Neural progenitor cell (in vitro differentiated cells): ENCODE results near the gene DOCK4. TPM values are rescaled to one million over a fixed set of nuclear protein-coding genes. Genes with fewer than 3 reads are reported as not detected.

Experiments
- DNase-seq: peaks from one replicate; pipeline ENCODE4 v3.0.0-alpha.2; 2016; ENCODE audit warnings: low spot score
- H2AFZ ChIP-seq: fragments of 200-600 bp; sonication (generic); replicated peaks from 2 replicates; pipeline ENCODE4 v1.6.1; 2016; ENCODE audit warnings: antibody characterized with exemption
- H3F3A ChIP-seq: fragments of 200-600 bp; sonication (generic); 2 replicates; pipeline ENCODE4 v1.6.1; 2016; ENCODE audit warnings: antibody characterized with exemption, low read depth
- H3K27ac ChIP-seq: fragments of 200-600 bp; sonication (generic); 2 replicates; pipeline ENCODE4 v1.5.1; 2016; ENCODE audit warnings: mild to moderate bottlenecking
- H3K27me3 ChIP-seq: fragments of 200-600 bp; sonication (generic); 2 replicates; pipeline ENCODE4 v1.6.1; 2016; ENCODE audit warnings: mild to moderate bottlenecking, moderate library complexity
- H3K36me3 ChIP-seq: fragments of 200-600 bp; sonication (generic); 2 replicates; pipeline ENCODE4 v1.5.1; 2016
- H3K4me1 ChIP-seq: fragments of 200-600 bp; sonication (generic); 2 replicates; pipeline ENCODE4 v1.6.1; 2016; ENCODE audit warnings: mixed run types
- H3K4me2 ChIP-seq: fragments of 200-600 bp; sonication (generic); 2 replicates; pipeline ENCODE4 v1.6.1; 2016
- H3K4me3 ChIP-seq: fragments of 200-600 bp; sonication (generic); 2 replicates; pipeline ENCODE4 v1.5.1; 2016
- H3K79me2 ChIP-seq: fragments of 200-600 bp; sonication (generic); 2 replicates; pipeline ENCODE4 v1.6.1; 2016; ENCODE audit warnings: low read depth
- H3K9ac ChIP-seq: fragments of 200-600 bp; sonication (generic); 2 replicates; pipeline ENCODE4 v1.6.1; 2016
- H3K9me3 ChIP-seq: fragments of 200-600 bp; sonication (generic); 2 replicates; pipeline ENCODE4 v1.5.1; 2016; ENCODE audit warnings: low read depth
- H4K20me1 ChIP-seq: fragments of 200-600 bp; sonication (generic); 2 replicates; pipeline ENCODE4 v1.6.1; 2016; ENCODE audit warnings: low read depth
- H3K27ac Mint-ChIP-seq: 3 replicates; pipeline ENCODE4 v1.8.0; 2021; ENCODE audit warnings: mixed read lengths
- H3K27me3 Mint-ChIP-seq: 2 replicates; pipeline ENCODE4 v1.8.0; 2022; ENCODE audit warnings: low read depth, mild to moderate bottlenecking, inconsistent platforms, moderate library complexity, mixed read lengths; ENCODE audit not compliant: insufficient read depth
- H3K36me3 Mint-ChIP-seq: 3 replicates; pipeline ENCODE4 v1.8.0; 2021; ENCODE audit warnings: mixed read lengths
- H3K4me1 Mint-ChIP-seq: 3 replicates; pipeline ENCODE4 v1.8.0; 2021; ENCODE audit warnings: mixed read lengths
- H3K4me3 Mint-ChIP-seq: 3 replicates; pipeline ENCODE4 v1.8.0; 2021; ENCODE audit warnings: mild to moderate bottlenecking, moderate library complexity, mixed read lengths
- H3K9me3 Mint-ChIP-seq: 3 replicates; pipeline ENCODE4 v1.8.0; 2020; ENCODE audit warnings: mixed read lengths
- EZH2 ChIP-seq: fragments of 200-600 bp; sonication (generic); IDR thresholded peaks from 2 replicates; pipeline ENCODE4 v1.6.1; 2017; ENCODE audit warnings: antibody characterized with exemption, mild to moderate bottlenecking, moderate library complexity
- EZH2phosphoT487 ChIP-seq: fragments of 200-600 bp; sonication (generic); IDR thresholded peaks from 2 replicates; pipeline ENCODE4 v1.6.1; 2017; ENCODE audit warnings: antibody characterized with exemption
- total RNA-seq: library from RNA; depleted of rRNA; stranded (reverse); fragments of >200 nt; gene quantifications from 2 replicates; pipeline ENCODE4 v1.2.3, GENCODE V29; 2015; ENCODE audit warnings: low replicate concordance
- TF ChIP-seq, protein P1 (sequence below): fragments of 200-600 bp; sonication (generic); IDR thresholded peaks from 2 replicates; pipeline ENCODE4 v1.5.1; 2017; ENCODE audit warnings: antibody characterized with exemption, mild to moderate bottlenecking

Gene DOCK4
- total RNA-seq, 1 donor from 2014 or later: 11.4 TPM

DNA sequence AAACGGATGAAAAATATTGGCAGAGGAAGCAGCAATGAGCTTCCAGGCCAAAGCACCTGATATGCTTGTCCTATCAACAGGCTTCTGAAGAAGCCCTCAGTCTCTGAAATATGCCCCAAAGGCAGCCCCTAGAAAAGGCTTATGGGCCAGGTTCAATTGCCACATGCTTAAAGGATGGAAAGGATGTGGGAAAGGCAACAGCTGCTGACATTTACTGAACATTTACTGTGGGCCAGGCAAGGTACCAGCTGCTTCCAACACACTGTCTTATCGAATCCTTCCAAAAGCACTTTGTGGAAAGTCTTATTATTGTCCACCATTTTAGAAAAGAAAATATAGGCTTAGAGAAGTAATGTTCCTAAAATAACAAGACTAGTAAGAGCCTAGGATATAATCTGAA, 56.5 kb downstream of the DOCK4 start:
- no peaks in the 10 kb centered on the region for H3K9me3 Mint-ChIP-seq
- no peak overlapping the region for H3K4me3 ChIP-seq

DNA sequence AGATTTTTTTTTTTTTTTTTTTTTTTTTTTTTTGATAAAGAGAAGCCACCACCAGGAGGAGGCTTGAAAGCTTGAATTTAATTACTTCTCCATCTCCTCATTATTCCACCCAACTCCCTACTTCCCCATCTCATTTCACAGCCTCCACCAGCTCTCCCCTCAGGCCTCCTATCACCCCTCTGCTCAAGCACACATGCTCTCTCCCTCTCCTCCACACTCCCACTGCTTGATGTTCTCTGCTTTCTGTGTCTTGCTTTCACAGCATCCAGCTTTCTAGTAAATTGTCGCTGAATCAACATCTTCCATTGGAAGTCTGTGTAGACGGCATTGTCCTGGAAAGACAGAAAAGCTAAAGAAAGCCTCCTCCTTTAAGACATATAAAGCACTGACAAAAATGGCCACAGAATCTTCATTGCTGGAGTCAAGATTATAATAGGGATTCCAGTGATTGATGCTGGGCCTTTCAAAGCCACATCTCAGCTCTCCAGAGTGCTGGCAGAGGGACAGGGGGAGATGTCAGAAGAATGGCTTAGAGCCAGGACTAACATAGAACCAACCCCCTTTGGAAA, 58.3 kb downstream of the DOCK4 start:
- Histone ChIP-seq H3K79me2 (no peaks in the 10 kb centered on the region), H3K4me1 (peaks cover 5% of the 10 kb centered on the region), H3K36me3 (no peaks in the 10 kb centered on the region), H3K27me3 (no peaks in the 10 kb centered on the region), H3K4me2 (no peak overlapping the region), H3K4me3 (no peak overlapping the region), H3F3A (no peaks in the 10 kb centered on the region), H4K20me1 (no peaks in the 10 kb centered on the region), H3K9me3 (no peaks in the 10 kb centered on the region), H3K9ac (no peak overlapping the region), H3K27ac (no peak overlapping the region), H2AFZ (no peak overlapping the region)
- Mint-ChIP-seq H3K27ac (no peak overlapping the region), H3K36me3 (no peaks in the 10 kb centered on the region), H3K4me1 (peaks cover 29% of the 10 kb centered on the region), H3K9me3 (no peaks in the 10 kb centered on the region), H3K4me3 (no peak overlapping the region), H3K27me3 (no peaks in the 10 kb centered on the region)
- DNase-seq: no peak
- TF ChIP-seq, protein P1, sequence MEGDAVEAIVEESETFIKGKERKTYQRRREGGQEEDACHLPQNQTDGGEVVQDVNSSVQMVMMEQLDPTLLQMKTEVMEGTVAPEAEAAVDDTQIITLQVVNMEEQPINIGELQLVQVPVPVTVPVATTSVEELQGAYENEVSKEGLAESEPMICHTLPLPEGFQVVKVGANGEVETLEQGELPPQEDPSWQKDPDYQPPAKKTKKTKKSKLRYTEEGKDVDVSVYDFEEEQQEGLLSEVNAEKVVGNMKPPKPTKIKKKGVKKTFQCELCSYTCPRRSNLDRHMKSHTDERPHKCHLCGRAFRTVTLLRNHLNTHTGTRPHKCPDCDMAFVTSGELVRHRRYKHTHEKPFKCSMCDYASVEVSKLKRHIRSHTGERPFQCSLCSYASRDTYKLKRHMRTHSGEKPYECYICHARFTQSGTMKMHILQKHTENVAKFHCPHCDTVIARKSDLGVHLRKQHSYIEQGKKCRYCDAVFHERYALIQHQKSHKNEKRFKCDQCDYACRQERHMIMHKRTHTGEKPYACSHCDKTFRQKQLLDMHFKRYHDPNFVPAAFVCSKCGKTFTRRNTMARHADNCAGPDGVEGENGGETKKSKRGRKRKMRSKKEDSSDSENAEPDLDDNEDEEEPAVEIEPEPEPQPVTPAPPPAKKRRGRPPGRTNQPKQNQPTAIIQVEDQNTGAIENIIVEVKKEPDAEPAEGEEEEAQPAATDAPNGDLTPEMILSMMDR: no peak
- TF ChIP-seq EZH2phosphoT487 (no peak), EZH2 (no peak)

More for the DNA sequence above, 56.5 kb downstream of the DOCK4 start:
- Histone ChIP-seq H4K20me1 (no peaks in the 10 kb centered on the region), H3K4me2 (no peak overlapping the region), H3K4me1 (peaks cover 5% of the 10 kb centered on the region), H3K27me3 (no peaks in the 10 kb centered on the region), H3K9ac (no peak overlapping the region), H3K27ac (no peak overlapping the region), H3K79me2 (no peaks in the 10 kb centered on the region), H3K9me3 (no peaks in the 10 kb centered on the region), H2AFZ (no peak overlapping the region), H3K36me3 (no peaks in the 10 kb centered on the region), H3F3A (no peaks in the 10 kb centered on the region)
- TF ChIP-seq, protein P1: no peak
- no peak for TF ChIP-seq EZH2
- TF ChIP-seq EZH2phosphoT487: no peak
- H3K4me1 Mint-ChIP-seq: peaks cover 21% of the 10 kb centered on the region
- DNase-seq: no peak
- no peak overlapping the region for H3K27ac Mint-ChIP-seq
- no peak overlapping the region for H3K4me3 Mint-ChIP-seq
- H3K27me3 Mint-ChIP-seq: no peaks in the 10 kb centered on the region
- no peaks in the 10 kb centered on the region for H3K36me3 Mint-ChIP-seq

DNA sequence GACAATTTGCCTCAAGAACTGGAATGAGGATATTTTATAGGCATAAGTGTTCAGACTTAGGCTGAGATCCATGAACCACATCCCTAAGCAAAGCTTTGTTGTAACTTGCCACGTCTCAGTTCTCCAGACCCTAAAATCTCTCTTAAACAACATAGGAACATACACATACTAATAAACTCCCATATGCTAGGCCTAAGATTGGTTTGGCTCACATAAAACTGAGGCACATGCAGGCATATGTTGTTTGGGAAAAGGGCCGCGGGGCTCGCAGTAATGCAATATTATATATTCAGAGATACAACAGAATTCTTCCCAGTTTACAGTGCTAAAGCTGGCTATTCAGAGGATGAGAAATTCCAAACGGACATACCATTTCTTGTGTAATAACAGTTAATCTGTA, 61.0 kb downstream of the DOCK4 start:
- no peaks in the 10 kb centered on the region for H4K20me1 ChIP-seq

More for the DNA sequence above, 61.0 kb downstream of the DOCK4 start:
- Mint-ChIP-seq H3K4me3 (no peak overlapping the region), H3K4me1 (peaks cover 28% of the 10 kb centered on the region), H3K36me3 (peaks cover 3% of the 10 kb centered on the region), H3K27ac (no peak overlapping the region), H3K27me3 (no peaks in the 10 kb centered on the region), H3K9me3 (peaks cover 3% of the 10 kb centered on the region)
- no peak overlapping the region for H2AFZ ChIP-seq
- no peak for DNase-seq
- no peaks in the 10 kb centered on the region for H3F3A ChIP-seq
- H3K27me3 ChIP-seq: no peaks in the 10 kb centered on the region
- no peak overlapping the region for H3K4me2 ChIP-seq
- H3K9me3 ChIP-seq: no peaks in the 10 kb centered on the region
- no peaks in the 10 kb centered on the region for H3K79me2 ChIP-seq
- no peak overlapping the region for H3K9ac ChIP-seq
- H3K4me1 ChIP-seq: peaks cover 5% of the 10 kb centered on the region
- TF ChIP-seq EZH2phosphoT487: no peak
- no peak for TF ChIP-seq EZH2
- TF ChIP-seq, protein P1: no peak
- no peak overlapping the region for H3K27ac ChIP-seq
- H3K36me3 ChIP-seq: no peaks in the 10 kb centered on the region
- no peak overlapping the region for H3K4me3 ChIP-seq
